Liver (tissue), 9 donors: ENCODE data around the gene MAPK8. TPM values are rescaled to one million over a fixed set of nuclear protein-coding genes. Genes with fewer than 3 reads are reported as not detected.

Source experiments
- DNase-seq: peaks from one replicate; pipeline ENCODE4 v3.0.0-alpha.2; 2017; ENCODE audit warnings: low spot score
- H3K27ac ChIP-seq, 2 donors: one replicate each; pipeline ENCODE4 v1.7.0; 2013; ENCODE audit warnings: inconsistent platforms in 2 of 2, low read length in 2 of 2, control low read depth in 1 of 2, low read depth in 1 of 2, mild to moderate bottlenecking in 1 of 2
- H3K27me3 ChIP-seq, 4 donors: one replicate each; pipeline versions ENCODE4 v1.6.1 to v1.7.0; 2013; ENCODE audit warnings: low read length in 3 of 4, inconsistent platforms in 1 of 4, mild to moderate bottlenecking in 1 of 4, moderate library complexity in 1 of 4; ENCODE audit not compliant: control insufficient read depth in 4 of 4, insufficient read depth in 4 of 4
- H3K36me3 ChIP-seq, 4 donors: one replicate each; pipeline versions ENCODE4 v1.6.1 to v1.7.0; 2013; ENCODE audit warnings: low read length in 3 of 4, mild to moderate bottlenecking in 3 of 4, low read depth in 1 of 4, moderate library complexity in 1 of 4; ENCODE audit not compliant: control insufficient read depth in 4 of 4, insufficient read depth in 3 of 4
- H3K4me1 ChIP-seq, 4 donors: one replicate each; pipeline versions ENCODE4 v1.6.1 to v1.7.0; 2013; ENCODE audit warnings: low read length in 3 of 4, mild to moderate bottlenecking in 3 of 4, moderate library complexity in 1 of 4; ENCODE audit not compliant: control insufficient read depth in 4 of 4, insufficient read depth in 4 of 4
- H3K4me3 ChIP-seq, 3 donors: one replicate each; pipeline versions ENCODE4 v1.6.1 to v1.7.0; 2013; ENCODE audit warnings: low read length in 3 of 3, control low read depth in 1 of 3, low read depth in 1 of 3, mild to moderate bottlenecking in 1 of 3
- H3K9ac ChIP-seq, 2 donors: one replicate each; pipeline ENCODE4 v1.7.0; 2013; ENCODE audit warnings: low read length in 2 of 2, mild to moderate bottlenecking in 2 of 2, moderate library complexity in 2 of 2, control low read depth in 1 of 2, low read depth in 1 of 2
- H3K9me3 ChIP-seq, 4 donors: one replicate each; pipeline versions ENCODE4 v1.6.1 to v1.7.0; 2013; ENCODE audit warnings: low read length in 3 of 4; ENCODE audit not compliant: control insufficient read depth in 4 of 4
- FOXA1 ChIP-seq: IDR thresholded peaks from 2 replicates; pipeline ENCODE4 v1.6.1; 2016; ENCODE audit warnings: antibody characterized with exemption
- FOXA2 ChIP-seq: IDR thresholded peaks from 2 replicates; pipeline ENCODE4 v1.6.1; 2016; ENCODE audit warnings: antibody characterized with exemption
- GABPA ChIP-seq, 2 donors: IDR thresholded peaks in 1 of 2; conservative IDR thresholded peaks in 1 of 2; 2 replicates each; pipeline ENCODE4 v1.6.1; 2016; ENCODE audit warnings: antibody characterized with exemption in 2 of 2, mild to moderate bottlenecking in 1 of 2, moderate library complexity in 1 of 2
- HNF4G ChIP-seq: IDR thresholded peaks from 2 replicates; pipeline ENCODE4 v1.6.1; 2016; ENCODE audit warnings: antibody characterized with exemption
- NR2F2 ChIP-seq: IDR thresholded peaks from 2 replicates; pipeline ENCODE4 v1.6.1; 2016; ENCODE audit warnings: antibody characterized with exemption
- RAD21 ChIP-seq, 2 donors: IDR thresholded peaks; 2 replicates each; pipeline ENCODE4 v1.6.1; 2016; ENCODE audit warnings: antibody characterized with exemption in 2 of 2, mild to moderate bottlenecking in 2 of 2
- RXRA ChIP-seq, 2 donors: IDR thresholded peaks; 2 replicates each; pipeline ENCODE4 v1.6.1; 2017 to 2018; ENCODE audit warnings: antibody characterized with exemption in 2 of 2, mild to moderate bottlenecking in 1 of 2
- SP1 ChIP-seq: IDR thresholded peaks from 2 replicates; pipeline ENCODE4 v1.6.1; 2018; ENCODE audit warnings: antibody characterized with exemption, mild to moderate bottlenecking
- TAF1 ChIP-seq: conservative IDR thresholded peaks from 2 replicates; pipeline ENCODE4 v1.6.1; 2016; ENCODE audit warnings: antibody characterized with exemption, mild to moderate bottlenecking
- ZBTB33 ChIP-seq: IDR thresholded peaks from 2 replicates; pipeline ENCODE4 v1.6.1; 2016; ENCODE audit warnings: antibody characterized with exemption
- WGBS: extraction: QIAGEN DNeasy Blood & Tissue Kit; methylation state at CpG from one replicate; pipeline ENCODE4 v1.1.7; 2013; 5-methylcytosine and 5-hydroxymethylcytosine counted together
- polyA plus RNA-seq, 2 donors: library from polyadenylated mRNA; stranded (reverse) in 1 of 2; unstranded in 1 of 2; fragments of 200-250 nt in 1 of 2; fragments of >200 nt in 1 of 2; fragmentation: Nextera tagmentation in 1 of 2; extraction: Ambion mirVana in 1 of 2; gene quantifications; one replicate each; pipeline versions ENCODE4 v1.2.1 to v1.2.3, GENCODE V29; 2013 to 2015
- total RNA-seq, 2 donors: library from RNA; depleted of rRNA; stranded (reverse); fragments of >200 nt; gene quantifications; one replicate each; pipeline ENCODE4 v1.2.3, GENCODE V29; 2014
- TF ChIP-seq, protein P1 (sequence below): fragments of 150-350 bp; IDR thresholded peaks from 2 replicates; pipeline ENCODE4 v1.5.1; 2017; ENCODE audit warnings: improper control_type of control experiment, low read depth, low read length; ENCODE audit not compliant: missing input control
- TF ChIP-seq, protein P2 (sequence below): IDR thresholded peaks from 2 replicates; pipeline ENCODE4 v1.6.1; 2016; ENCODE audit warnings: antibody characterized with exemption, mild to moderate bottlenecking
- donor health status: healthy.
- donor health status: healthy.
- donor health status: healthy.
- donor health status: healthy.
- donor health status: healthy.

Gene MAPK8
- total and polyA plus RNA-seq, 4 donors = 14.9 to 51.6 (median 24.8) TPM

DNA sequence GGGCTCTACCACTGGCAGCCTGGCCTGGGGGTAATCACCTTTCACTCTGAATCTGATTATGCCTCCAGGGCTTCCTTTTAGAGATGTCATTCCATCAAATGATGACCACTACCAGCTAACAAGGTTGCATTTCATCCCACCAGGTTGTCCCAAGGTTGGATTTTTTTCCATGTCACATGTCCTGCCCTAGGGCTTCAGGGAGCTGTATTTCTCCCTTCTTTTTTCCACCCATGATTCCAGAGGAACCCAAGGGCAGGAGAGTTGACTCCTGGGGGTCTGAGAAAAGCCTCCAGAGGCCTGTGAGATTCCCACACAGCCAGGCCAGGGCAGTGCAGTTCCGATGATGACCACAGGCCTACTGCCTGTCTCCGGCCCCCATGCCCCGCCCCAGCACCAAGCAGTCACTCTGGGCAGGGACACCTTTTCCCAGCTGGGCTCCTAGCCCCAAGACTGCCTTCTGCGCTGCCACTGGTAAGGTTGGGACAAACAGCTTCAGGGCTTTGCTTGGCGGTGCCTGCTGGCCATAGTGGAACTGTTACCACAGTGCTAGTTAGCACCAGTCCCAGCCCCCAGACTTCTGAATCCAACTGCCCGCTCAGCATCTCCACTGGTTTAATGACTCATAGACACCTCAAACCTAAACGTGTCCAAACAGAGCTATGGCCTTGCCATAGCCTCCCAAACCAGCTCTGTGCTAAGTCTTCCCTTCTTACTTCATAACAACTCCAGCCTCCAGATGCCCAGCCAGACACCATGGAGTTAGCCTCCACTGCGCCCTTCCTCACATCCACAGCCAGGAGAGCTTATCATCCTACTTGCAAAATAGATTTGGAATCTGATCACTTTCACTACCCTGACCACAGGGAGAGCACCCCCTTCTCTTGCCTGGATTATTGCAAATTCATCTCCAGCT, 164.7 kb downstream of the MAPK8 start (continued):
- TF ChIP-seq, protein P1, sequence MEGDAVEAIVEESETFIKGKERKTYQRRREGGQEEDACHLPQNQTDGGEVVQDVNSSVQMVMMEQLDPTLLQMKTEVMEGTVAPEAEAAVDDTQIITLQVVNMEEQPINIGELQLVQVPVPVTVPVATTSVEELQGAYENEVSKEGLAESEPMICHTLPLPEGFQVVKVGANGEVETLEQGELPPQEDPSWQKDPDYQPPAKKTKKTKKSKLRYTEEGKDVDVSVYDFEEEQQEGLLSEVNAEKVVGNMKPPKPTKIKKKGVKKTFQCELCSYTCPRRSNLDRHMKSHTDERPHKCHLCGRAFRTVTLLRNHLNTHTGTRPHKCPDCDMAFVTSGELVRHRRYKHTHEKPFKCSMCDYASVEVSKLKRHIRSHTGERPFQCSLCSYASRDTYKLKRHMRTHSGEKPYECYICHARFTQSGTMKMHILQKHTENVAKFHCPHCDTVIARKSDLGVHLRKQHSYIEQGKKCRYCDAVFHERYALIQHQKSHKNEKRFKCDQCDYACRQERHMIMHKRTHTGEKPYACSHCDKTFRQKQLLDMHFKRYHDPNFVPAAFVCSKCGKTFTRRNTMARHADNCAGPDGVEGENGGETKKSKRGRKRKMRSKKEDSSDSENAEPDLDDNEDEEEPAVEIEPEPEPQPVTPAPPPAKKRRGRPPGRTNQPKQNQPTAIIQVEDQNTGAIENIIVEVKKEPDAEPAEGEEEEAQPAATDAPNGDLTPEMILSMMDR = no peak
- no peak for TF ChIP-seq HNF4G

DNA sequence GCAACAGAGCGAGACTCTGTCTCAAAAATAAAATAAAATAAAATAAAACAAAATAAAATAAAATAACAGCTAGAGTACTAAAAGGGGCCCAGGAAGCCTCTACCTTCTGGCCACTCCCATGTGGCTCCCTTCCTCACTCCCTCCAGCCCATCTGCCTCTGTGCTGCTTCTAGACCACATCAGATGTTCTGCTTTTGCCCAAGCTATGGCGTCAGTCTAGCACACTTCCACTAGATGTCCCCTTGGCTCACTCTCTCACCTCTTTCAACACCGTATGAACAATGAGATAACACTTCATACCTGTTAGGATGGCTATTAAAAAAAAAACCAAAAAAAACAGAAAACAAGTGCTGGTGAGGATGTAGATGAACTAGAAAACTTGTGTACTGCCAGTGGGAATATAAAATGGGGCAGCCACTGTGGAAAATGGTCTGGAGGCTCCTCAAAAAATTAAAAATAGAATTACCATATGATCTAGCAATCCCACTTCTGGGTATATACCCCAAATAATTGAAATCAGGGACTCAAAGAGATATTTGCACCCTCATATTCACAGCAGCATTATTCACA, 166.1 kb downstream of the MAPK8 start:
- Histone ChIP-seq H3K27ac (no peak overlapping the region), H3K36me3 (no peaks in the 10 kb centered on the region), H3K27me3 (no peaks in the 10 kb centered on the region), H3K4me3 (no peak overlapping the region), H3K9me3 (no peaks in the 10 kb centered on the region), H3K4me1 (no peaks in the 10 kb centered on the region), H3K9ac (no peak overlapping the region)
- TF ChIP-seq ZBTB33 (no peak), RAD21 (IDR thresholded peaks at IDR 0.05) (no peak), FOXA1 (no peak), RXRA (IDR thresholded peaks at IDR 0.05) (no peak), NR2F2 (no peak), SP1 (no peak), GABPA (IDR thresholded peaks at IDR 0.05 in 1 of 2, conservative IDR thresholded peaks at IDR 0.05 in 1 of 2) (no peak), TAF1 (no peak), FOXA2 (no peak)
- TF ChIP-seq, protein P2, sequence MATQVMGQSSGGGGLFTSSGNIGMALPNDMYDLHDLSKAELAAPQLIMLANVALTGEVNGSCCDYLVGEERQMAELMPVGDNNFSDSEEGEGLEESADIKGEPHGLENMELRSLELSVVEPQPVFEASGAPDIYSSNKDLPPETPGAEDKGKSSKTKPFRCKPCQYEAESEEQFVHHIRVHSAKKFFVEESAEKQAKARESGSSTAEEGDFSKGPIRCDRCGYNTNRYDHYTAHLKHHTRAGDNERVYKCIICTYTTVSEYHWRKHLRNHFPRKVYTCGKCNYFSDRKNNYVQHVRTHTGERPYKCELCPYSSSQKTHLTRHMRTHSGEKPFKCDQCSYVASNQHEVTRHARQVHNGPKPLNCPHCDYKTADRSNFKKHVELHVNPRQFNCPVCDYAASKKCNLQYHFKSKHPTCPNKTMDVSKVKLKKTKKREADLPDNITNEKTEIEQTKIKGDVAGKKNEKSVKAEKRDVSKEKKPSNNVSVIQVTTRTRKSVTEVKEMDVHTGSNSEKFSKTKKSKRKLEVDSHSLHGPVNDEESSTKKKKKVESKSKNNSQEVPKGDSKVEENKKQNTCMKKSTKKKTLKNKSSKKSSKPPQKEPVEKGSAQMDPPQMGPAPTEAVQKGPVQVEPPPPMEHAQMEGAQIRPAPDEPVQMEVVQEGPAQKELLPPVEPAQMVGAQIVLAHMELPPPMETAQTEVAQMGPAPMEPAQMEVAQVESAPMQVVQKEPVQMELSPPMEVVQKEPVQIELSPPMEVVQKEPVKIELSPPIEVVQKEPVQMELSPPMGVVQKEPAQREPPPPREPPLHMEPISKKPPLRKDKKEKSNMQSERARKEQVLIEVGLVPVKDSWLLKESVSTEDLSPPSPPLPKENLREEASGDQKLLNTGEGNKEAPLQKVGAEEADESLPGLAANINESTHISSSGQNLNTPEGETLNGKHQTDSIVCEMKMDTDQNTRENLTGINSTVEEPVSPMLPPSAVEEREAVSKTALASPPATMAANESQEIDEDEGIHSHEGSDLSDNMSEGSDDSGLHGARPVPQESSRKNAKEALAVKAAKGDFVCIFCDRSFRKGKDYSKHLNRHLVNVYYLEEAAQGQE = no peak
- no peak for DNase-seq
- WGBS = 59% methylated on average over 3 of the region's 3 CpGs
